ENCODE data around the gene CYB561. TPM values are rescaled to one million over a fixed set of nuclear protein-coding genes. Genes with fewer than 3 reads are reported as not detected.

Gene CYB561
- total RNA-seq, 1 donor from 2014 or later: 16.0 TPM

DNA sequence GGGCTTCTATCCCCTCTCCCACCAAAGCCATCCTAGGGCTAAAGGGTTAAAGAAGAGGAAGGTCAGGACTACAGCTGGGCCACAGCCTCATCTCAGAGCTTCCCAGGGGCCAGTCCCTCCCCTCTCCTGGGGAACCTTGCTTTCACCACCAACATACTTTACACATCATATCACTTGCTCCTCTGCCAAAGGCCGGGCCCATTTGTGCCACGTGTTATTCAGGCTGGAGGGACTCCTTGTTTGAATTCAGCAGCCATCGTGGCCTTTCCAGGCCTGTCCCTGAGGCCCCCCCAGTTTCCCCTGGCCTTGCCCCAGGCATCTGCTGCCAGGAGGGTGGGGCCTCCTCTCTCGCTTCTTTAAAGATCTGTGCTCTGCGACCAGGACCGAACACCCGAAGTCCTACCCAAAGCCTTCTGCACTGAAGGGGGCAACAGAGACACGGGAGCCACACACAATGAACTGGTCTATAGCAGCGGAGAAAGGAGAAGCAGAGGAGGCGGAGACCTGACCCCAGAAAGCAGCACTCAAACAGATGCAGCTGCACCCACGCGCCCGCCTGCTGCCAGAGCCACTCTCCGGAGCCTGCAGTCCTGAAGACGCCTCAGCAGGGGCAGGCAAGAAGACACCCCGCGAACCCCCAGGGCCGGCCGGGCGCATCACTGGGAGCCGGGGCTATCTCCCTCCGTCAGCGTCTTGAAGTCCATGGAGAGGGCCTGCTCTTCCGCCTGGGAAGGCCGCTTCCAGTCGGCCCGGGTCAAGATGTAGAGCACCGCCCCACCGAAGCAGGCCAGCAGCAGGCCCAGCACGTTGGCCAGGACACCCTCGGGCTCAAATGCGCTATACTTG lies 12.1 kb downstream of the CYB561 start:
- TF ChIP-seq, protein P1, sequence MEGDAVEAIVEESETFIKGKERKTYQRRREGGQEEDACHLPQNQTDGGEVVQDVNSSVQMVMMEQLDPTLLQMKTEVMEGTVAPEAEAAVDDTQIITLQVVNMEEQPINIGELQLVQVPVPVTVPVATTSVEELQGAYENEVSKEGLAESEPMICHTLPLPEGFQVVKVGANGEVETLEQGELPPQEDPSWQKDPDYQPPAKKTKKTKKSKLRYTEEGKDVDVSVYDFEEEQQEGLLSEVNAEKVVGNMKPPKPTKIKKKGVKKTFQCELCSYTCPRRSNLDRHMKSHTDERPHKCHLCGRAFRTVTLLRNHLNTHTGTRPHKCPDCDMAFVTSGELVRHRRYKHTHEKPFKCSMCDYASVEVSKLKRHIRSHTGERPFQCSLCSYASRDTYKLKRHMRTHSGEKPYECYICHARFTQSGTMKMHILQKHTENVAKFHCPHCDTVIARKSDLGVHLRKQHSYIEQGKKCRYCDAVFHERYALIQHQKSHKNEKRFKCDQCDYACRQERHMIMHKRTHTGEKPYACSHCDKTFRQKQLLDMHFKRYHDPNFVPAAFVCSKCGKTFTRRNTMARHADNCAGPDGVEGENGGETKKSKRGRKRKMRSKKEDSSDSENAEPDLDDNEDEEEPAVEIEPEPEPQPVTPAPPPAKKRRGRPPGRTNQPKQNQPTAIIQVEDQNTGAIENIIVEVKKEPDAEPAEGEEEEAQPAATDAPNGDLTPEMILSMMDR (conservative IDR thresholded peaks at IDR 0.05; ENCODE audit: low read depth, low read length): no peak
- no peak for DNase-seq (ENCODE audit: low read depth)

DNA sequence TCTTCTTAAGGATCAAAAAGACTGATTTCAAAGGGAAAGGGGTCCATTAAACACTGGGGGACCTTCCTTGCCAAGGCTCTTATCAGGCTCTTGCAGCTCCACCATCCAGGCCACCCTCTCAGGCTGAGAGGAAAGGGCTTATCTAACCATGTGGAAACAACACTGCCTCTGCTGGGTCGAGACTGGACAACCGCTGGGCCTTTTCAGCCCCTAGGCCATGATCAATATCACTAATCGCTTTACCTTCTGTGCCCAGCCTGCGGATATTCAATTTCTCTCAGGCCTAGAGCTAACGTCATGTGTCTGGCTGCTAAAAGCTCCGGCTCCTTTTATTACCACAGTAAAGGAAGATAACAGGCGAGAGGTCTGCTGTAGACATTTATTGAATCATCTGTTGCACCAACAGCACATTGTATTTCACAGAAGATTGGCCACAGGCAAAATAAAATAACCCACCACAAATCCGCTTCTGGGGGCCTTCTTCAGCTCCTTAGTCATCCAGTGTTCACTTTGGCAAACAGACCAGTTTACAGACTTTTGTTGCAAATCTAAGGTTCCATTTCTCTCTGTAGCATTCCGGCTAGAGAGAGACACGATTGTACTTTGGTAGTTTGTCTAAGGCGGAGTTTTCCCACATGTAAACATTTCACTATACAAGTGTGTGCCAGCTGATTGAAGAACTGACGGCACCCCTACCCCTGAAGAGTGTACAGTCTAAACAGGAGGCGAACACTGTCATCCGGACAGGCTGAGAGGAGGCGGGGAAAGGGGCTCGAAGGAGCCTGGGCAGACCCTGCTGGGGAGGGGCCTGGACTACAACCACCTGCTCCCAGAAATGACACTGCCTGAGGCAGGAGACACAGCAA lies 13.9 kb downstream of the CYB561 start:
- DNase-seq (ENCODE audit: low read depth): no peak
- TF ChIP-seq, protein P1 (conservative IDR thresholded peaks at IDR 0.05; ENCODE audit: low read depth, low read length): no peak
- no peak overlapping the region for H3K4me3 ChIP-seq (ENCODE audit: low read depth, low read length)

More for the DNA sequence above, 12.1 kb downstream of the CYB561 start:
- H3K4me3 ChIP-seq (ENCODE audit: low read depth, low read length): no peak overlapping the region

DNA sequence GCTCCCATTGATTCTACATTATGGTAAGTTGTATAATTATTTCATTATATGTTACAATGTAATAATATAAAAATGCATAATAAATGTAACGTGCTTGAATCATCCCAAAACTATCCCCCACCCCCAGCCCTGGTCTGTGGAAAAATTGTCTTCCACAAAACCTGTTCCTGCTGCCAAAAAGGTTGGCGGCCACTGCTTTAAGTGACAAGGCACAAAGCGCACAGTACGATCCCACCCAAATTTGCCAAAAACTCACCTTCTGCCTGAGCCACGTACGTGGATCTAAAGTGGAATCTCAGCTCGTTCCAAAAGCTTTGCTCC lies 14.5 kb downstream of the CYB561 start:
- DNase-seq (ENCODE audit: low read depth): no peak
- TF ChIP-seq, protein P1 (conservative IDR thresholded peaks at IDR 0.05; ENCODE audit: low read depth, low read length): no peak
- no peak overlapping the region for H3K4me3 ChIP-seq (ENCODE audit: low read depth, low read length)

DNA sequence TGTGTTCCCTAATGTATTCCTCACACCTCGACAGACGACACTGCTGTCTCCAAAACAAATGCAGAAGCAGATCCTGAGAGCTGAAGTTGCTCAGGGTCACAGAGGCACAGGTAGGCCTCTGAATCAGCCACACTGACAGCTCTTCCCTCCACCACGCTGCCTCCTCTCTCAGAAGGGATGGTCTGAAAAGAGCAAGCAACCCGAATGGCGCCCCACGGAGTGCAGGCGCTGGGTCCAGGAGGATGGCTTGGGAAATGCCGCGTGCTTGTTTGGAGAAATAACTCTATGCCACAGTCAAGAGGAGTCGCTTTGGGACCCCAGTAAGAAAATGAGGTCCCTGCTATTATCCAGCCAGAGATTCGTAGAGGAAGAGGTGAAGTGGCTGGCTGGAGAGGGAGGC lies 15.9 kb downstream of the CYB561 start:
- DNase-seq (ENCODE audit: low read depth): no peak
- H3K4me3 ChIP-seq (ENCODE audit: low read depth, low read length): no peak overlapping the region
- TF ChIP-seq, protein P1 (conservative IDR thresholded peaks at IDR 0.05; ENCODE audit: low read depth, low read length): no peak

DNA sequence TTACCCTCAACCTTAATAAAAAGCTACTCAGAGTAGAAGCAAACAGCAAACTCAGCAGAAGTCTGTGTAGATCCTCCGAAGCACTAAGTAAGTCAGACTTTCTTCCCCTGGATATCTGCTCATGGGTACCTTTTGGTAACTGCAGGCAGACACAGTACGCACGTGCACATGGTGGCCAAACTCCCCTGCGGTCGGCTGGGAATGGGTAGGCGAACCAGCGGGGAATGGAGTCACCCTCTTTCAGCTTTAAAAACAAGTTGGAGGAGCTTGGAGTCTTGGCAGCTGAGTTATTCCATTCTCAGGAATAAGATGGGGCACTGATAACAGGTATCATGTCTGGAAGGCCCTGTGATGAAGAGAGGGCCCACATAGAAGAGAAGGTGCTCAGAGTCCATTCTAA lies 16.3 kb downstream of the CYB561 start:
- H3K4me3 ChIP-seq (ENCODE audit: low read depth, low read length): no peak overlapping the region
- DNase-seq (ENCODE audit: low read depth): no peak
- TF ChIP-seq, protein P1 (conservative IDR thresholded peaks at IDR 0.05; ENCODE audit: low read depth, low read length): no peak

DNA sequence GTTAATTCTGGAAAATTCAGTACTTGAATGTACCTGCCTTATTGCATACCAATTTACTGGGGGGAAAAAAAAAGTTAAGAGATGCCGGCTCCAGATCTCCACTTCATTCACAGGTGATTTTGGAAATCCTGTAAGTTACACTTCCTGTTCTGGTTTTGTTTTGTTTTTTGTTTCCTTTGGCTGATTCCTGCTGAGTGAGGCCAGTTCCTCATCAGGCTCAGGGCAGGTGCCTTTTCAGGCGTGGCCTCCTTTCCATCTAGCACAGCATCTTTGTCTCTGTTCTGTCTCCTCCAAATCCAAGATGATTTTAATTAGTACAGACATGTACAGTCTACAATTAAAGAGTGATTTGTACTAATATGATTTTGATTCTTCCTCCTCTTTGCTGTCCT lies 19.2 kb downstream of the CYB561 start:
- TF ChIP-seq, protein P1 (conservative IDR thresholded peaks at IDR 0.05; ENCODE audit: low read depth, low read length): no peak
- DNase-seq (ENCODE audit: low read depth): no peak
- no peak overlapping the region for H3K4me3 ChIP-seq (ENCODE audit: low read depth, low read length)
